HepG2 (cell line): ENCODE measurements around the gene TUBB3. TPM values are rescaled to one million over a fixed set of nuclear protein-coding genes. Genes with fewer than 3 reads are reported as not detected.

Experiments
- DMAP1 ChIP-seq: IDR thresholded peaks from 2 replicates; pipeline ENCODE4 v1.6.1; 2016
- DPF2 ChIP-seq: sonication (generic); formaldehyde crosslinking; IDR thresholded peaks from 2 replicates; pipeline ENCODE4 v1.4.0; 2020; ENCODE audit warnings: mild to moderate bottlenecking, low read depth, missing genetic modification reagents, borderline replicate concordance
- MXD1 ChIP-seq: sonication (generic); formaldehyde crosslinking; IDR thresholded peaks from 2 replicates; pipeline ENCODE4 v1.4.0; 2020; ENCODE audit warnings: mild to moderate bottlenecking, missing genetic modification reagents
- NFE2L2 ChIP-seq: fragments of 150-350 bp; IDR thresholded peaks from 2 replicates; pipeline ENCODE4 v1.6.1; 2014; ENCODE audit warnings: low read length
- NFIB ChIP-seq: sonication (generic); formaldehyde crosslinking; IDR thresholded peaks from 2 replicates; pipeline ENCODE4 v1.9.0; 2021; ENCODE audit warnings: missing genetic modification reagents, mild to moderate bottlenecking, borderline replicate concordance
- NFYC ChIP-seq: IDR thresholded peaks from 2 replicates; pipeline ENCODE4 v1.6.1; 2016; ENCODE audit warnings: missing genetic modification reagents, missing compliant biosample characterization
- NPAS2 ChIP-seq: sonication (generic); formaldehyde crosslinking; IDR thresholded peaks from 2 replicates; pipeline ENCODE4 v1.8.0; 2022; ENCODE audit warnings: mild to moderate bottlenecking, missing genetic modification reagents, borderline replicate concordance
- PAF1 ChIP-seq: IDR thresholded peaks from 2 replicates; pipeline ENCODE4 v1.6.1; 2016; ENCODE audit warnings: missing genetic modification reagents, missing compliant biosample characterization
- PRMT3 ChIP-seq: sonication (generic); formaldehyde crosslinking; IDR thresholded peaks from 2 replicates; pipeline ENCODE4 v1.8.1; 2022; ENCODE audit warnings: low read depth, mild to moderate bottlenecking, moderate library complexity, missing genetic modification reagents, borderline replicate concordance
- RBM22 ChIP-seq: fragments of 200-400 bp; formaldehyde crosslinking; optimal IDR thresholded peaks from 2 replicates; pipeline ENCODE3; 2017; ENCODE audit warnings: mild to moderate bottlenecking, low read length, moderate library complexity
- SOX6 ChIP-seq, 2 experiments: fragments of 450-650 bp in 1 of 2; sonication (generic) in 1 of 2; formaldehyde crosslinking in 1 of 2; IDR thresholded peaks; 2 replicates each; pipeline versions ENCODE4 v1.4.0 to v1.6.1; 2017 to 2020; ENCODE audit warnings: antibody characterized with exemption in 1 of 2, mild to moderate bottlenecking in 1 of 2, missing genetic modification reagents in 1 of 2
- STAG1 ChIP-seq: sonication (generic); formaldehyde crosslinking; IDR thresholded peaks from 2 replicates; pipeline ENCODE4 v1.4.0; 2020; ENCODE audit warnings: missing genetic modification reagents
- ZBTB7B ChIP-seq: sonication (generic); formaldehyde crosslinking; IDR thresholded peaks from 2 replicates; pipeline ENCODE4 v1.4.0; 2020; ENCODE audit warnings: missing genetic modification reagents
- ZC3H13 ChIP-seq: sonication (generic); formaldehyde crosslinking; IDR thresholded peaks from 2 replicates; pipeline ENCODE4 v1.8.1; 2023; ENCODE audit warnings: mild to moderate bottlenecking, missing genetic modification reagents, moderate library complexity
- ZNF326 ChIP-seq: sonication (generic); formaldehyde crosslinking; IDR thresholded peaks from 2 replicates; pipeline ENCODE4 v1.4.0; 2020; ENCODE audit warnings: missing genetic modification reagents, borderline replicate concordance
- ZNF430 ChIP-seq: sonication (generic); formaldehyde crosslinking; IDR thresholded peaks from 2 replicates; pipeline ENCODE4 v1.9.0; 2021; ENCODE audit warnings: mild to moderate bottlenecking, missing genetic modification reagents
- ZNF564 ChIP-seq: sonication (generic); formaldehyde crosslinking; IDR thresholded peaks from 2 replicates; pipeline ENCODE4 v1.8.1; 2023; ENCODE audit warnings: mild to moderate bottlenecking, missing genetic modification reagents
- ZNF572 ChIP-seq: sonication (generic); formaldehyde crosslinking; IDR thresholded peaks from 2 replicates; pipeline ENCODE4 v1.5.1; 2020; ENCODE audit warnings: mild to moderate bottlenecking, missing genetic modification reagents
- polyA plus RNA-seq, 8 experiments: library from polyadenylated mRNA; depleted of rRNA in 3 of 8; stranded (reverse) in 7 of 8; unstranded in 1 of 8; fragments of >200 nt; fragmentation: Illumina TruSeq in 4 of 8; extraction: Trizol in 4 of 8; gene quantifications; 2 replicates each; pipeline versions ENCODE4 v1.2.1 to v1.2.3, GENCODE V29; 2011 to 2016; ENCODE audit warnings: low read depth in 4 of 8, missing spikeins in 1 of 8, mixed read lengths in 1 of 8; ENCODE audit not compliant: insufficient read depth in 1 of 8
- total RNA-seq, 5 experiments: library from RNA; depleted of rRNA; stranded (reverse); fragments of >200 nt; fragmentation: Illumina TruSeq; extraction: Trizol; gene quantifications; 2 replicates each; pipeline ENCODE4 v1.2.3, GENCODE V29; 2016; ENCODE audit warnings: low read depth in 1 of 5
- TF ChIP-seq, protein P1 (sequence below): sonication (generic); formaldehyde crosslinking; IDR thresholded peaks from 2 replicates; pipeline ENCODE4 v1.5.1; 2020; ENCODE audit warnings: mild to moderate bottlenecking, missing genetic modification reagents, moderate library complexity
- TF ChIP-seq, protein P2 (sequence below): sonication (generic); formaldehyde crosslinking; IDR thresholded peaks from 2 replicates; pipeline ENCODE4 v1.9.0; 2022; ENCODE audit warnings: missing genetic modification reagents, mild to moderate bottlenecking, borderline replicate concordance
- TF ChIP-seq, protein P3 (sequence below): IDR thresholded peaks from 2 replicates; pipeline ENCODE4 v1.6.1; 2016; ENCODE audit warnings: mild to moderate bottlenecking, missing biosample characterization, missing genetic modification reagents

The TUBB3 gene
- total and polyA plus RNA-seq, 2 of the 13 experiments (the other 11 are each of a cell fraction or from before 2014, with no cell fraction given): 110 to 185 TPM

DNA sequence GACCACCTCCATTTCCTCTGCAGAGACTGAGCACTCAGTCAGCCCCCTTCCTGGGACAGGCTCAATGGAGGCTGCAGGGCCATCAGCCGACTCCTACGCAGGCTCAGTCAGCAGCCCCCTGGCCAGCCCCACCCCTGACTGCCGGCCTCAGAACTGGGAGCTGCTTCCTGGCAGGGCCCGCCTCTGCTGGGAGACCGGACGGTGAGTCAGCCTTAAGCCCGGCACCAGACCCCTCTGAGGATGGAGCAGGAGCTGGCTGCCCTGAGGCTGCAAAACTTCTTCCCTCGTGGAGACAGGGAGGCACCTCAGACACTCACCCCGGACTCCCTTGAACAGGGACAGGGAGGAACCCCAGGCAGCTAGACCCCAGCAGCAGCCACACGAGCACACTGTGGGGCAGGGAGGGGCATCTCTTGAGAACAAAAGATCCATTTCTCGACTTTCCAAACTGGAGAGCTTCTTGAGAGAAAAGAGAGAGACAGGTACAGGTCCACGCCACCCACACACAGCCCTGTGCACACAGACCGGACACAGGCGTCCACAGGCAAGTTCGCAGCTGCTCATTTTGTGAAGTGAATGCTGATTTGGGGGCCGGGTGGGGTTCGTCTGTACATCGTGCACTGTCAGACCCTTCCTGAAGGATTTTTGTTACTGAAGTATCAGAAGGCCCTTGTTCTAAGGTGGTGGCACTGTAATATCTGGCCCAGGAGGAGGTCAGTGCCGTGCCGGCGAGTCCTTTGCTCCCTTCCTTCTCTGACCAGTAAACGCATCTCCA lies 1.3 kb upstream of the TUBB3 start (continued):
- TF ChIP-seq, protein P1, sequence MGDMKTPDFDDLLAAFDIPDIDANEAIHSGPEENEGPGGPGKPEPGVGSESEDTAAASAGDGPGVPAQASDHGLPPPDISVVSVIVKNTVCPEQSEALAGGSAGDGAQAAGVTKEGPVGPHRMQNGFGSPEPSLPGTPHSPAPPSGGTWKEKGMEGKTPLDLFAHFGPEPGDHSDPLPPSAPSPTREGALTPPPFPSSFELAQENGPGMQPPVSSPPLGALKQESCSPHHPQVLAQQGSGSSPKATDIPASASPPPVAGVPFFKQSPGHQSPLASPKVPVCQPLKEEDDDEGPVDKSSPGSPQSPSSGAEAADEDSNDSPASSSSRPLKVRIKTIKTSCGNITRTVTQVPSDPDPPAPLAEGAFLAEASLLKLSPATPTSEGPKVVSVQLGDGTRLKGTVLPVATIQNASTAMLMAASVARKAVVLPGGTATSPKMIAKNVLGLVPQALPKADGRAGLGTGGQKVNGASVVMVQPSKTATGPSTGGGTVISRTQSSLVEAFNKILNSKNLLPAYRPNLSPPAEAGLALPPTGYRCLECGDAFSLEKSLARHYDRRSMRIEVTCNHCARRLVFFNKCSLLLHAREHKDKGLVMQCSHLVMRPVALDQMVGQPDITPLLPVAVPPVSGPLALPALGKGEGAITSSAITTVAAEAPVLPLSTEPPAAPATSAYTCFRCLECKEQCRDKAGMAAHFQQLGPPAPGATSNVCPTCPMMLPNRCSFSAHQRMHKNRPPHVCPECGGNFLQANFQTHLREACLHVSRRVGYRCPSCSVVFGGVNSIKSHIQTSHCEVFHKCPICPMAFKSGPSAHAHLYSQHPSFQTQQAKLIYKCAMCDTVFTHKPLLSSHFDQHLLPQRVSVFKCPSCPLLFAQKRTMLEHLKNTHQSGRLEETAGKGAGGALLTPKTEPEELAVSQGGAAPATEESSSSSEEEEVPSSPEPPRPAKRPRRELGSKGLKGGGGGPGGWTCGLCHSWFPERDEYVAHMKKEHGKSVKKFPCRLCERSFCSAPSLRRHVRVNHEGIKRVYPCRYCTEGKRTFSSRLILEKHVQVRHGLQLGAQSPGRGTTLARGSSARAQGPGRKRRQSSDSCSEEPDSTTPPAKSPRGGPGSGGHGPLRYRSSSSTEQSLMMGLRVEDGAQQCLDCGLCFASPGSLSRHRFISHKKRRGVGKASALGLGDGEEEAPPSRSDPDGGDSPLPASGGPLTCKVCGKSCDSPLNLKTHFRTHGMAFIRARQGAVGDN (CRISPR knock-in tag): peak; percentile 71
- TF ChIP-seq STAG1 (CRISPR knock-in tag): 0 out of 2 replicates have a peak, but pooled peaks have one; percentile 12
- no peak for TF ChIP-seq NPAS2 (CRISPR knock-in tag)
- no peak for TF ChIP-seq NFE2L2
- TF ChIP-seq PAF1 (CRISPR knock-in tag): 0 out of 2 replicates have a peak, but pooled peaks have one; percentile 22
- TF ChIP-seq ZNF572 (CRISPR knock-in tag): no peak
- peak; percentile 51; the same call in 1 of the 2 replicates for TF ChIP-seq ZBTB7B (CRISPR knock-in tag)
- peak; percentile 72 for TF ChIP-seq DMAP1 (CRISPR knock-in tag)
- TF ChIP-seq ZC3H13 (CRISPR knock-in tag): peak; percentile 30; the same call in 1 of the 2 replicates
- TF ChIP-seq NFIB (CRISPR knock-in tag): 0 out of 2 replicates have a peak, but pooled peaks have one; percentile 69
- TF ChIP-seq PRMT3 (CRISPR knock-in tag): no peak
- TF ChIP-seq ZNF326 (CRISPR knock-in tag): peak; percentile 22; the same call in 1 of the 2 replicates
- peak; percentile 77; the same call in 1 of the 2 replicates for TF ChIP-seq ZNF564 (CRISPR knock-in tag)
- TF ChIP-seq, protein P2, sequence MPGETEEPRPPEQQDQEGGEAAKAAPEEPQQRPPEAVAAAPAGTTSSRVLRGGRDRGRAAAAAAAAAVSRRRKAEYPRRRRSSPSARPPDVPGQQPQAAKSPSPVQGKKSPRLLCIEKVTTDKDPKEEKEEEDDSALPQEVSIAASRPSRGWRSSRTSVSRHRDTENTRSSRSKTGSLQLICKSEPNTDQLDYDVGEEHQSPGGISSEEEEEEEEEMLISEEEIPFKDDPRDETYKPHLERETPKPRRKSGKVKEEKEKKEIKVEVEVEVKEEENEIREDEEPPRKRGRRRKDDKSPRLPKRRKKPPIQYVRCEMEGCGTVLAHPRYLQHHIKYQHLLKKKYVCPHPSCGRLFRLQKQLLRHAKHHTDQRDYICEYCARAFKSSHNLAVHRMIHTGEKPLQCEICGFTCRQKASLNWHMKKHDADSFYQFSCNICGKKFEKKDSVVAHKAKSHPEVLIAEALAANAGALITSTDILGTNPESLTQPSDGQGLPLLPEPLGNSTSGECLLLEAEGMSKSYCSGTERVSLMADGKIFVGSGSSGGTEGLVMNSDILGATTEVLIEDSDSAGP (CRISPR knock-in tag): peak; percentile 55; the same call in 1 of the 2 replicates
- TF ChIP-seq MXD1 (CRISPR knock-in tag): peak; percentile 27; the same call in 1 of the 2 replicates
- peak; percentile 19; the same call in 1 of the 2 replicates for TF ChIP-seq DPF2
- TF ChIP-seq ZNF430 (CRISPR knock-in tag): peak; percentile 36; the same call in 1 of the 2 replicates
- no peak for TF ChIP-seq SOX6 (IDR thresholded peaks at IDR 0.05)
- TF ChIP-seq SOX6 (CRISPR knock-in tag; IDR thresholded peaks at IDR 0.05): peak; percentile 9
- TF ChIP-seq RBM22: no peak
- TF ChIP-seq, protein P3, sequence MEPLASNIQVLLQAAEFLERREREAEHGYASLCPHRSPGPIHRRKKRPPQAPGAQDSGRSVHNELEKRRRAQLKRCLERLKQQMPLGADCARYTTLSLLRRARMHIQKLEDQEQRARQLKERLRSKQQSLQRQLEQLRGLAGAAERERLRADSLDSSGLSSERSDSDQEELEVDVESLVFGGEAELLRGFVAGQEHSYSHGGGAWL (CRISPR knock-in tag): peak; percentile 81
- TF ChIP-seq NFYC: peak; percentile 31; the same call in 1 of the 2 replicates
